GM10266 (cell line): ENCODE data around the gene SLC26A6.

Experiments
- DNase-seq: peaks from one replicate; pipeline ENCODE4 v3.0.0; 2012; ENCODE audit errors: extremely low spot score
- TF ChIP-seq, protein P1 (sequence below): IDR thresholded peaks from 2 replicates; pipeline ENCODE4 v1.5.1; 2012; ENCODE audit warnings: mild to moderate bottlenecking, low read depth; ENCODE audit not compliant: control insufficient read depth, insufficient read depth; ENCODE audit errors: missing control alignments

The SLC26A6 gene

DNA sequence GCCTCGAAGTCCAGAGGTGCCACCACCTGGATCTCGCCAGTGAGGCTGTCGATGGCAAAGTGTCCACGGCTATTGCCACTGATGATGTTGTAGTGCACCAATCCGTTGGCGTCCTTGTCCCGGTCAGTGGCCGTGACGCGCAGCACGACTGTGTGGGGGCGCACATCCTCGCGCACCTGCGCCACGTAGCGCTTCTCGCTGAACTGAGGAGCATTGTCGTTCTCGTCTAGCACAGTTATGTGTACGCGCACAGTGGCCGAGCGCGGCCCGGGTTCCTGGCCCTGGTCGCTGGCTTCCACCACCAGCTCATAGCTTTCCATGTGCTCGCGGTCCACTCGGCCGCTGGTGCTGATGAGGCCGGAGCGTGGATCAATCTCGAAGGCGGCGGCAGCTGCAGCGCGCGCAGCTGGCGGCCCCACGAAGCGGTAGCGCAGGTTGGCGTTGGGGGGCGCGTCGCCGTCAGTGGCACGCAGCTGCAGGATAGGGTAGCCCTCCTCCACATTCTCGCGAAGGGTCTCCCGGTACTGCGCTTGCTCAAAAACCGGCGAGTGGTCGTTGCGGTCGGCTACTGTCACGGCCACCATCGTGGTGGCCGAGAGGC is 25.6 kb upstream of the SLC26A6 start:
- TF ChIP-seq, protein P1, sequence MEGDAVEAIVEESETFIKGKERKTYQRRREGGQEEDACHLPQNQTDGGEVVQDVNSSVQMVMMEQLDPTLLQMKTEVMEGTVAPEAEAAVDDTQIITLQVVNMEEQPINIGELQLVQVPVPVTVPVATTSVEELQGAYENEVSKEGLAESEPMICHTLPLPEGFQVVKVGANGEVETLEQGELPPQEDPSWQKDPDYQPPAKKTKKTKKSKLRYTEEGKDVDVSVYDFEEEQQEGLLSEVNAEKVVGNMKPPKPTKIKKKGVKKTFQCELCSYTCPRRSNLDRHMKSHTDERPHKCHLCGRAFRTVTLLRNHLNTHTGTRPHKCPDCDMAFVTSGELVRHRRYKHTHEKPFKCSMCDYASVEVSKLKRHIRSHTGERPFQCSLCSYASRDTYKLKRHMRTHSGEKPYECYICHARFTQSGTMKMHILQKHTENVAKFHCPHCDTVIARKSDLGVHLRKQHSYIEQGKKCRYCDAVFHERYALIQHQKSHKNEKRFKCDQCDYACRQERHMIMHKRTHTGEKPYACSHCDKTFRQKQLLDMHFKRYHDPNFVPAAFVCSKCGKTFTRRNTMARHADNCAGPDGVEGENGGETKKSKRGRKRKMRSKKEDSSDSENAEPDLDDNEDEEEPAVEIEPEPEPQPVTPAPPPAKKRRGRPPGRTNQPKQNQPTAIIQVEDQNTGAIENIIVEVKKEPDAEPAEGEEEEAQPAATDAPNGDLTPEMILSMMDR, result no peak
- DNase-seq, result no peak

DNA sequence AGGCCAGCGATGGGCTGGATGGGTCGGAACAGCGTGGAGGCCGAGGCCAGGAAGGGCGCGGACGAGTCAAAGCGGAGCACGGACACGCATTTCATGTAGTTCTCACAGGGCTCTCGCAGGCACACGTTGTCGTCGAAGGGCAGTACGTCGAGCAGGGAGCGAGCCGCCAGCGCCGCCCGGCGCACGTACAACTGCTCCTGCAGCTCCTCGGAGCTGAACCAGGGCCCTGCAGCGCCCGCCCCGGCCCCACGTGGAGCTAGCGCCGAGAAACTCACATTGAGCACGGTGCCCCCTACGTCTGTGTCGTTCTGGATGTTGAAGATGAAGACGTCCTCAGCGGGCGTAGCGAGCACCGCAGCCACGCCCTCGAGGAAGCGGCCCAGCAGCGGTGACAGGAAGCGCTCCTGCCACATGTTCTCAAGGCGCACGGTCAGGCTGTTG is 21.6 kb upstream of the SLC26A6 start:
- TF ChIP-seq, protein P1, result no peak
- DNase-seq, result no peak

DNA sequence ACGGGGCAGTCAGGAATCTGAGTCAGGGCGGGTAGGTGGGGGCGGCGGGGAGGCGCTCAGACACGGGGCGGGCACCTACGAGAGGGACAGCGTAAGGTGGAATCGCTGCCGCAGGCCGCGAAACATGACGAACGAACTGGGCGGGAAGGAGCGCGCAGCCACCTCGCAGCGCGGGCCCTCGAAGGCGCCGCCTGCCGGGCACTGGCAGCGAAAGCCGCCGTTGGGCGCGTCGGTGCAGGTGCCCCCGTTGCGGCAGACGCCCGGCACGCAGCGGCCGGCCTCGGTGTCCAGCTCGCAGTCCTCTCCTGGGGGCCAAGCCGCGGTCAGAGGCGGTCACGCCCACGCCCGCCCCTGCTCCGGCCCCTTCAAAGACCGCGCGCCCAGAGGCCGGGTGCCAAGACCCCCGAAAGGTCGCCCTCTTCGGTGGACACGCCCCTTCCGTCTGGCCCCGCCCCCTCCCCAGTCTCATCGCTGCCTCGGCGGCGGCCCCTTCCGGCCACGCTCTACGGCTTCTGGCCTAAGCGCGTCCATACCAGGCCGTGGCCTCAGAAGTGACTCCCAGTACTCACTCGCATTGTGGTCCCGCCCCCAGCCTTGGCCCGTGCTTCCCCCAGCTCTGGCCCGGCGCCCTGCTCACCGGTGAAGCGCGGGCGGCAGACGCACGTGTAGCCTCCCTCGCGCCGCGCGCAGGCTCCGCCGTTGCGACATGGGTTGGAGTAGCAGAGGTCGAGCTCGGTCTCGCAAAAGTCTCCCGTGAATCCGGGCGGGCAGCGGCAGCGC is 21.0 kb upstream of the SLC26A6 start:
- peak; percentile 92 for DNase-seq
- TF ChIP-seq, protein P1, result peak; percentile 82

DNA sequence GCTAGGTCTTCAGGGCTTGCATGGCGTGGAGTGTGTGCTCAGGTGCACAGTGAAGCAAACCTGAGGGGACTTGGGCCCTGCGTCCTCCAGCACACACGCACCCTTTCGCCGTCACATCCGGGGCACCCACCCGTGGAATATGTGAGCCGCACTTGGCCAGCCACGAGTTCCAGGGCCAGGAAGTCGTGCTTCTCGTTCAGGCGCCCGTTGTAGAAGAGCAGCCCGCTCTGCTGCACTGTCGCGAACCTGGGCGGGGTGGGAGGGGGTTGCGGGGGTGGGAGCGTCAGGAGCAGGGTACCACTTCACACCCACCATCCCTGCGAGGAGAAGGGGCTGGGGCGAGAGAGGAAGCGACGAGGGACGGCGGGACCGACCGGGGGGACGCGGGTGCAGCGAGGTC is 20.3 kb upstream of the SLC26A6 start:
- TF ChIP-seq, protein P1, result no peak
- DNase-seq, result peak; percentile 69

DNA sequence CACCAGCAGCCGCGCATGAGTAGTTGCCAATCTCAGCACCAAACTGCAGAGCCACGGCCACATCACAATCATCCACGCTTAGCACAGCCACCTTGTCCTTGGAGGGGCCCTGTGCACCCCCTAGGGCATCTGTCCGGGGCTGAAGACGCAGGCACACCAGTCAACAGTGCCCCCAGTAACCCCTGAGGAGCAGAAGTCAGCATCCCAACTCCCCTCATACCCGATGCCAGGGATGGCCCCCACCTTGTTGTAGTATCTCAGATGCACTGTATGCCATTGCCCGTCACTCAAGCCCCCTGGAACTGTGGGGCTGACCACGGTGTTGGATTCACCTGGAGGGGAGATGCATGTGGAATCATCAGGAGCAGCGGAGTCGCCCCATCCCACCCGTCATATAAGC is 19.8 kb upstream of the SLC26A6 start:
- TF ChIP-seq, protein P1, result no peak
- DNase-seq, result no peak

DNA sequence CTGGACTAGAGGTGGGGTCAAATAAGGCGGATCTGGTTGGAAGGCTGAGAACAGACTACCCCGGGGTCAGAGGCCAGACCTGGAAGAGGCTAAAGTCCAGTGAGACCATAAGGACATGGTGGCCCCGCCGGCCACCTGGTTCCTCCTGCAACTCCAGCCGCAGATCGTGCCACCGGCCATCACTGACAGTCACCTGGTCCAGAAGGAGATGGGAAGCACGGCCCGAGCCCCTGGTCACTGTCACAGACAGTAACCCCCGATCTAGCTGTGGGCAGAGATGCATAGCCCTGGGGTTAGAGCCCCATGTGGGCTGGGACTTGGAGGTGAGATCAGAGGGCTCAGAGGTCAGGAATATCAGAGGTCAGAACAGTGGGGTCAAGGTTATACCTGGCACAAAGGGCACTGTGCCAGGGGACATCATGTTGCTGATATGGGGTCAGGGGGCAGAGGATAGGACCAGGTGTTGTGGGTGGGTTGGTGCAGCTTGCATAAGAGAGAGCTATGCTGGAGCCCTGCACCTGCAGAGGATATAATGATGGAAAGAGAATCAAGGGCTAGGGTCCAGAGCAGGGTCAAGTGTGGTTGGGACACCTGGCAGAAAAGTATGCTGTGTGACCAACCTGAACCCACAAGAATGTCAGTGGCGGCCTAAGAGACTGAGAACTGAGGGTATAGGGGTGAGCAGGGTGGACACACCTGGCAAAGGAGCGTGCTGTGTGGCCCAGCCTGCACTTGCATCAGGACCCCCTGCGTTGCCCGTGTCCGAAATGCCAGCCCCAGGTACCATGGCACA is 17.9 kb upstream of the SLC26A6 start:
- TF ChIP-seq, protein P1, result no peak
- no peak for DNase-seq
